Mammary epithelial cell (primary cell): Measurements from ENCODE around the gene ADGB.

Experiments used
- CTCF ChIP-seq, 2 donors: IDR thresholded peaks in 1 of 2; conservative IDR thresholded peaks in 1 of 2; 2 replicates each; pipeline ENCODE4 v1.5.1; 2011 to 2012; ENCODE audit warnings: inconsistent platforms in 2 of 2, low read length in 2 of 2, mild to moderate bottlenecking in 2 of 2, control low read depth in 1 of 2, low read depth in 1 of 2; ENCODE audit not compliant: insufficient read depth in 1 of 2; ENCODE audit errors: extremely low read depth in 1 of 2
- EZH2 ChIP-seq: IDR thresholded peaks from 2 replicates; pipeline ENCODE4 v1.6.1; 2012; ENCODE audit warnings: low read length, inconsistent platforms, borderline replicate concordance

GRCh38 chr6:146861029-146861563 is 262.3 kb downstream of the ADGB start:
- TF ChIP-seq EZH2, result no peak
- no peak for TF ChIP-seq CTCF (conservative IDR thresholded peaks at IDR 0.05 in 1 of 2, IDR thresholded peaks at IDR 0.05 in 1 of 2; ENCODE audit: extremely low read depth in 1 of 2, insufficient read depth in 1 of 2, low read depth in 1 of 2, low read length in 2 of 2)
